Panc1 (cell line): ENCODE measurements around the gene RARRES2. TPM values are rescaled to one million over a fixed set of nuclear protein-coding genes. Genes with fewer than 3 reads are reported as not detected.

Experiments
- ATAC-seq: fragments of 200-7000 bp; cut with Tn5 transposase; 2 replicates; pipeline ENCODE4 v1.9.1; 2020; ENCODE audit warnings: mild to moderate bottlenecking, moderate library complexity
- BruUV-seq: library from RNA; stranded (reverse); fragments of 400-500 nt; replicated peaks from 2 replicates; lab custom pipeline; 2021; lab: Mats Ljungman, UMichigan
- CTCF ChIA-PET: fragments of 300-600 bp; sonication (Branson Sonifier 250); formaldehyde crosslinking; loops from one replicate; lab custom pipeline; 2022; ENCODE audit warnings: antibody characterized with exemption; lab: Charles Lee
- POLR2A ChIA-PET: fragments of 300-600 bp; sonication (Branson Sonifier 250); formaldehyde crosslinking; loops from one replicate; lab custom pipeline; 2022; ENCODE audit warnings: antibody characterized with exemption; lab: Charles Lee
- DNase-seq: peaks from one replicate; pipeline ENCODE4 v3.0.0-alpha.2; 2010; ENCODE audit warnings: low read depth, low spot score
- H3K27ac ChIP-seq: 2 replicates; pipeline ENCODE4 v1.5.1; 2011; ENCODE audit warnings: mild to moderate bottlenecking, low read length, inconsistent platforms
- H3K27me3 ChIP-seq: fragments of 200-500 bp; sonication (Bioruptor generic); 2 replicates; pipeline ENCODE4 v1.6.0; 2014; ENCODE audit warnings: low read length, inconsistent platforms; ENCODE audit not compliant: control insufficient read depth, insufficient read depth
- H3K36me3 ChIP-seq: fragments of 200-500 bp; sonication (Bioruptor generic); 2 replicates; pipeline ENCODE4 v1.5.1; 2014; ENCODE audit warnings: inconsistent platforms, mild to moderate bottlenecking, low read length, moderate library complexity; ENCODE audit not compliant: control insufficient read depth, insufficient read depth
- H3K4me1 ChIP-seq: 2 replicates; pipeline ENCODE4 v1.5.1; 2011; ENCODE audit warnings: inconsistent platforms, mild to moderate bottlenecking, low read length, moderate library complexity; ENCODE audit not compliant: control insufficient read depth, insufficient read depth
- H3K4me3 ChIP-seq, 2 experiments: 2 replicates each; pipeline ENCODE4 v1.5.1; 2011 to 2012; ENCODE audit warnings: low read depth in 2 of 2, low read length in 2 of 2, mild to moderate bottlenecking in 2 of 2, inconsistent platforms in 1 of 2, moderate library complexity in 1 of 2
- H3K9me3 ChIP-seq: fragments of 200-500 bp; sonication (Bioruptor generic); 2 replicates; pipeline ENCODE4 v1.5.1; 2014; ENCODE audit warnings: low read depth, mild to moderate bottlenecking, inconsistent platforms, low read length, moderate library complexity; ENCODE audit not compliant: control insufficient read depth, insufficient read depth
- CTCF ChIP-seq: fragments of 450-650 bp; IDR thresholded peaks from 2 replicates; pipeline ENCODE4 v1.5.1; 2017; ENCODE audit warnings: mild to moderate bottlenecking
- POLR2AphosphoS5 ChIP-seq: IDR thresholded peaks from 2 replicates; pipeline ENCODE4 v1.6.1; 2012; ENCODE audit warnings: mild to moderate bottlenecking, low read depth, low read length, moderate library complexity
- REST ChIP-seq, 2 experiments: IDR thresholded peaks; 2 replicates each; pipeline ENCODE4 v1.6.1; 2011 to 2012; ENCODE audit warnings: low read depth in 2 of 2, control low read depth in 1 of 2, low read length in 1 of 2, mild to moderate bottlenecking in 1 of 2, moderate library complexity in 1 of 2; ENCODE audit not compliant: insufficient read depth in 1 of 2
- SIN3A ChIP-seq: IDR thresholded peaks from 2 replicates; pipeline ENCODE4 v1.6.1; 2012; ENCODE audit warnings: low read depth, mild to moderate bottlenecking, low read length, moderate library complexity, borderline replicate concordance; ENCODE audit not compliant: insufficient read depth
- TCF7L2 ChIP-seq: IDR thresholded peaks from 2 replicates; pipeline ENCODE4 v1.6.1; 2011; ENCODE audit warnings: mild to moderate bottlenecking, low read depth, low read length, inconsistent platforms
- in situ Hi-C: cut with HindIII; loops from 2 replicates; pipeline ENCODE4 v1.10.0; 2016; ENCODE audit warnings: low sequenced_read_pairs, low pct_unique_long_range_greater_than_20kb
- intact Hi-C: fragments of 100-400 bp; cut with micrococcal nuclease; formaldehyde crosslinking; loops from one replicate; pipeline ENCODE4 v1.10.0; 2022; ENCODE audit not compliant: unreplicated experiment
- total RNA-seq: library from RNA; stranded (reverse); gene quantifications from one replicate; pipeline ENCODE4 v1.2.1, GENCODE V29; 2021; ENCODE audit not compliant: unreplicated experiment

RARRES2 gene
- total RNA-seq, 1 experiment from 2014 or later = 1.1 TPM

- no peaks in the 10 kb centered on the region for H3K36me3 ChIP-seq
- H3K27me3 ChIP-seq = no peaks in the 10 kb centered on the region
- BruUV-seq = no TSS peak
- ATAC-seq (peak; percentile 72), DNase-seq (no peak)
- TF ChIP-seq POLR2AphosphoS5 (no peak), TCF7L2 (peak; percentile 35; the same call in 1 of the 2 replicates)
- in situ Hi-C loops (no loop called here), intact Hi-C loops (loop anchor here (2.0 kb wide), 1 partner anchor 64 kb away; no protein-coding TSS in a partner anchor)
- peaks cover 25% of the 10 kb centered on the region for H3K4me1 ChIP-seq
- no peaks in the 10 kb centered on the region for H3K9me3 ChIP-seq
- peak overlapping the region; percentile 70 for H3K27ac ChIP-seq
- H3K4me3 ChIP-seq = no peak overlapping the region; a peak in 1 of 4 replicates
- ChIA-PET CTCF (interaction anchor here (1.0 kb wide), 2 partner anchors 36 to 72 kb away, joined by 3 read pairs; no protein-coding TSS in a partner anchor), POLR2A (interaction anchor here (0.6 kb wide), 1 partner anchor 10 kb away, joined by 9 read pairs; no protein-coding TSS in a partner anchor)
These were observed 15.8 kb upstream of the RARRES2 start for GRCh38 chr7:150357270-150357669.

GRCh38 chr7:150356265-150356897 lies 15.0 kb upstream of the RARRES2 start:
- DNase-seq (no peak), ATAC-seq (no peak)
- Histone ChIP-seq H3K27ac (peak overlapping the region; percentile 57), H3K4me3 (no peak overlapping the region), H3K36me3 (no peaks in the 10 kb centered on the region), H3K4me1 (peaks cover 30% of the 10 kb centered on the region), H3K9me3 (no peaks in the 10 kb centered on the region), H3K27me3 (no peaks in the 10 kb centered on the region)
- CTCF ChIA-PET = interaction anchor here (0.6 to 1.4 kb wide), 3 partner anchors 10 to 71 kb away, joined by 3 to 7 read pairs (median 3); no protein-coding TSS in a partner anchor
- TF ChIP-seq CTCF (peak; percentile 87), POLR2AphosphoS5 (no peak)
- BruUV-seq = no TSS peak
- in situ Hi-C loops (no loop called here), intact Hi-C loops (loop anchor here (2.0 kb wide), 1 partner anchor 64 kb away; no protein-coding TSS in a partner anchor)
- POLR2A ChIA-PET = interaction anchor here (0.6 to 0.7 kb wide), 2 partner anchors 10 to 550 kb away, joined by 3 to 6 read pairs; no protein-coding TSS in a partner anchor

- ChIA-PET POLR2A (interaction anchor here (0.6 to 1.0 kb wide), 3 partner anchors 22 to 550 kb away, joined by 3 to 14 read pairs (median 5); no protein-coding TSS in a partner anchor), CTCF (interaction anchor here (0.5 to 1.4 kb wide), 6 partner anchors 9 to 568 kb away, joined by 3 to 7 read pairs (median 6); no protein-coding TSS in a partner anchor)
- intact Hi-C loops = loop anchor here (2.0 kb wide), 1 partner anchor 65 kb away; no protein-coding TSS in a partner anchor
- in situ Hi-C loops = no loop called here
- BruUV-seq = no TSS peak
- no peak for DNase-seq
- ATAC-seq = no peak
- Histone ChIP-seq H3K27me3 (no peaks in the 10 kb centered on the region), H3K36me3 (no peaks in the 10 kb centered on the region), H3K27ac (peak overlapping the region; percentile 40), H3K4me3 (no peak overlapping the region), H3K9me3 (no peaks in the 10 kb centered on the region), H3K4me1 (peaks cover 30% of the 10 kb centered on the region)
- TF ChIP-seq REST (IDR thresholded peaks at IDR 0.05; ENCODE audit: insufficient read depth in 1 of 2, low read depth in 2 of 2, low read length in 1 of 2) = no peak
- no peak for TF ChIP-seq TCF7L2
- no peak for TF ChIP-seq SIN3A
- TF ChIP-seq POLR2AphosphoS5 = no peak
These were observed 14.2 kb upstream of the RARRES2 start for GRCh38 chr7:150355666-150356059.
